ENCODE data around the gene ZIC2.
A peak's percentile ranks its signal among the peaks of the same experiment; 100 is the strongest.
"Not testable (repeated sequence)": the region's sequence is repeated elsewhere in the genome, so short reads cannot be mapped to it uniquely, and the experiment has no call there.

The ZIC2 gene

GRCh38 chr13:99981735-99982035 is at the start of gene ZIC2:
TSS of gene ZIC2 (plus strand) at chr13:99981784. CDS start at chr13:99982065, 281 bp downstream.
- no peak for DNase-seq

DNA sequence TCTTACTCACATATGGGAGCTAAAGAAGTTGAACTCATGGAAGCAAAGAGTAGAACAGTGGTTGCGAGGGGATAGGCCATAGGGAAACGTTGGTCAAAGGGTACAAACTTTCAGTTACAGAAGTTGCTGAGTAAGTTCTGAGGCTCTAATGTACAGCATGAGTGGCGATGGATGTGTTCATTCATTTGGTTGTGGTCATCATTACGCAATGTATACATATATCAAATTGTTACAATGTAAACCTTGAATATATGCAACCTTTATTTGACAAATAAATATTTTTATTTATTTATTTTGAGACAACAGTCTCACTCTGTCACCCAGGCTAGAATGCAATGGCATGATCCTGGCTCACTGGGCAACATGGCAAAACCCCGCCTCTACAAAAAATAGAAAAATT is 48.7 kb upstream of the ZIC2 start:
- no peak for DNase-seq

DNA sequence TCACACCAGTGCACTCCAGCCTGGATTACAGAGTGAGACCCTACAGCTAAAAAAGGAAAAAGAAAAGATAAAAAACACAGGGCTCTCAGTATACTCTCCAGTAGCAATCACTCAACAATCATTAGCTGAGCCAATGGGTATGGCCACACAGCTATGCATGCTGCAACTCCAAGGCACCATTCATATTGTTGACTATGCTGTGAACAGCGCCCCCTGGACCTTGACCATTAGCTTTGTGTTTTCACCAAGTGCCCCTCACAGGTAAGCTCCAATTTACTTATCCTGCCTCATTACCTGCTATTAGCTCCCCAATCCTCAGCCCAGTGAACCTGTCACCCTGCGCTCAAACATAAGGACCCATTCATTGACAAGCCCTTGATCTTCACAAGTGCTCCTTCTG is 45.8 kb upstream of the ZIC2 start:
- no peak for DNase-seq

- no peak for DNase-seq
Measured at GRCh38 chr13:99938635-99939034, 42.9 kb upstream of the ZIC2 start.

GRCh38 chr13:99941086-99941485 is 40.5 kb upstream of the ZIC2 start:
- DNase-seq: no peak

GRCh38 chr13:99941911-99942310 is 39.7 kb upstream of the ZIC2 start:
- no peak for DNase-seq

GRCh38 chr13:99944102-99944501 is 37.5 kb upstream of the ZIC2 start:
- no peak for DNase-seq

- DNase-seq: no peak
Measured at GRCh38 chr13:99944606-99945005, 37.0 kb upstream of the ZIC2 start.

DNA sequence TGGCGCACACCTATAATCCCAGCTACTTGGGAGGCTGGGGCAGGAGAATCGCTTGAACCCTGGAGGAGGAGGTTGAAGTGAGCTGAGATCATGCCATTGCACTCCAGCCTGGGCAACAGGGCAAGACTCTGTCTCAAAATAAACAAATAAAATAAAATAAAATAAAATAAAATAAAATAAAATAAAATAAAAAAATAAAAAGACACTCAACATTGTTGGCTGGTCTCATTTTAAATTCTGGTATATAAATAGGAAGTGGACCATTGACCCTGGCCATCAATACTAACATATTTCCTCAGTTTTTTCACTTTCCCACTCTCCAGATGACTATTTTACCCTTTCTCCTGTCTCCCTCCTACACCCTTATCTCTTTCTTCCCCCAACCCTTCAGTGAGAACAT is 36.1 kb upstream of the ZIC2 start:
- not testable (repeated sequence) for DNase-seq

GRCh38 chr13:99947666-99948065 is 33.9 kb upstream of the ZIC2 start:
- DNase-seq: no peak

- no peak for DNase-seq
Measured at GRCh38 chr13:99948411-99948810, 33.2 kb upstream of the ZIC2 start.

DNA sequence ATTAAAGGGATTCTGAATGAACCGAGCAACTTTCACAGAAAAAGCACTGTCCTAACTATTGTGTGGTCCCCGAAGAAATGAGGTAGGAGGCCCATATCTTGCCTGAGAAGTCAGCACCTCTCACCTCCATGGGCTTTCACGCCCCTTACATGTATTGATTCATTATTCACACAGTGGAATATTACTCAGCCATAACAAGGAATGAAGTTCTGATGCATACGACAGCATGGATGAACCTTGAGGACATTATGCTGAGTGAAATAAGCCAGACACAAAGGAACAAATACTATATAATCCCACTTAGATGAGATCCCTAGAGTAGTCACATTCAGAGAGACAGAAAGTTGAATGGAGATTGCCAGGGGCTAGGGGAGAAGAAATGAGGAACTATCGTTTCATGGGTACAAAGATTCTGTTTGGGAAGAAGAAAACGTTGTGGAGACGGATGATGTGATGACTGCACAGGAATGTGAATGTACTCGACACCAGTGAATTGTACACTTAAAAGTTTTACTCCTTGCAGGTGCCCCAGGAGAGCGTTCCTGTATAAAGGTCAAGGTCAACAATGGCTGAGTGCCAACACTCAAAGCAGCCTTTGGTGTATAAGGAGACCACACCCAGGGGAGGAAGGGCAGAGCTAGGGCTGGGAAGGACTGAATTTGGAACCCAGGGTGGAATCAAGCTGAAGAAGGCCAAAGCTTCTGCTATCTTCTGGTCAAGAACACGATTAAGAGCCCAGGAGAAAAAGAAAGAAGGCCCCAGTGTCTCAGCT is 32.5 kb upstream of the ZIC2 start:
- DNase-seq: no peak

DNA sequence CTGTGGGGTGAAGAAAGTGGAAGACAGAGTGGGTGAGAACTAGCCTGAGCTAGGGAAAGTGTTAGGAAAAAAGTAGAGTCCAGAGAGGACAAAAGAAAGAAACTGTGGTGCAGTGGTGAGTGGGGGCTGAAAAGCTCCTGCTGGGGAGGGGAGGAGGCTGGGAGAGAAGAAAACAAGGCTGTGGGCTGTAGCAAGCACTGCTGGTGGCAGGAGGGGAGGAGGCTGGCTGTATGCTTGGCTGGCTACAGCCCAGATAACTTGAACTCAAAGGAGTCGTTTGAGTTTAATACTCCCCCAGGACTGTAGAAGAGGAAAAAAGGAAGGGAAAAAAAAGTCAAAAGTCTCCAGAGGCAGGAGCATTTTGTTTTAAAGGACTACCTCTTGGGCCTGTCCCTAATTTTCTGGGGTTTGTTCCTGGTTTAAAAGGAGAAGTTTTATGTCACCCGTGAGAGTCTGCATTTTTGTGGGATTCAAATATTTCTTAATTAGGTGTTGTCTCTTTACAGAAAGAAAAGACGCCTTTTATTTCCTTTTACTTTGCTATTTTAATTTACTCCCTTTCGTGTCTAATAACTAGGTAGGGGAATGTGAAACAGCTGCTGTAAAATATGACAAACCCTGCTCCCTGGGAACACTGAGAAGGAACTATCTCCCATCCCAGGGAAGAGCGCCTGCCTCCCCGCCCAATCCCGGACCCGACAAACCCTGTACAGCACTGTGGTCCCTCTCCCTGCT is 31.7 kb upstream of the ZIC2 start:
- no peak for DNase-seq

DNA sequence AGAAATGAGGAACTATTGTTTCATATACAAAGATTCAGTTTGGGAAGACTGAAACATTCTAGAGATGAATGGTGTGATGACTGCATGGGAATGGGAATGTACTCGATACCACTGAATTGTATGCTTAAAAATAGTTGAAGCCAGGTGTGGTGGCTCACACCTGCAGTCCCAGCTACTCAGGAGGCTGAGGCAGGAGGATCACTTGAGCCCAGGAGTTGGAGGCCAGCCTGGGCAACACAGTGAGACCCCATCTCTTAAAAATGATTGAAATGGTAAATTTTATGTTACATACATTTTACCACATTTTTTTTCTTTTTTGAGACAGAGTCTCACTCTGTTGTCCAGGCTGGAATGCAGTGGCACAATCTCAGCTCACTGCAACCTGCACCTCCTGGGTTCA is 29.9 kb upstream of the ZIC2 start:
- DNase-seq: not testable (repeated sequence)

- no peak for DNase-seq
Measured at GRCh38 chr13:99953138-99953755, 28.3 kb upstream of the ZIC2 start.

GRCh38 chr13:99955107-99955746 is 26.4 kb upstream of the ZIC2 start:
- DNase-seq: no peak

GRCh38 chr13:99955747-99956472 is 25.7 kb upstream of the ZIC2 start:
- DNase-seq: no peak

GRCh38 chr13:99956473-99957349 is 24.9 kb upstream of the ZIC2 start:
- peak; percentile 57 for DNase-seq

DNA sequence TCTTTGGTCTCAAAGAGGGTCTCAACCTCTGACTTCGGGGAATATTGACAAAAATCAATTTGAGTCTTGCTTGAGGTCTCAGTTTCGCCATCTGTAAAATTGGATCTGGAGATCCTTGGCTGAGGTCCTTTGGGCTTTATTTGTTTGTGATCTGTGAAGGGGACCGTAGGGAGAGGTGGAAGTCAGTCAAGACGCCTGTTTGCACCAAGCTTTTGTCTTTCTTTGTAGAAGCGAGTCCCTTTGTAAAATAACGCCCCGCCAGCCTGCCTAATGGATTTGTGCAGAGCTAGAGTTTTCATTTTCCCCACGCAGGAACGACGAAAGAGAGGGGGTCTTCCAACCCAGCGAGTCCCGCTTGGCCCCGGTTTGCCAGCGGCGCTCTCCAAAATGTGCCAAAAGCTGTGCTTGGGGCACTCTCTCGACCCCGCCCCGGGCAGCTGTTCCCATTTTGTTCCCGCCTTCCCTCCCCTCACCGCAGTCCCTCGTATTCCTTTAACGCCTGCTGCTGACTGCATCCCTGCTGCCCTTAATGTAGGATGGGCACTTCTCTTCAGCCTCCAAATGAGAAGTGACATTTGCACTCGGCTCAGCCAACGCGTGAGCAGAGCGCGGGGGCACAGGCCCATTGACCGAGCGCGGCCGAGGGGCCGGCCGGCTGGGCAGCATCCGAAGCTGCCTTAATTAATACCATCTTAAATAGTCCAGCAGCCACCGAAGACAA is 23.0 kb upstream of the ZIC2 start:
- DNase-seq: no peak

GRCh38 chr13:99959127-99959539 is 22.5 kb upstream of the ZIC2 start:
- DNase-seq: no peak

- no peak for DNase-seq
Measured at GRCh38 chr13:99959540-99960230, 21.9 kb upstream of the ZIC2 start.
